H9 (cell line): ENCODE results near the gene RIMBP2. TPM values are rescaled to one million over a fixed set of nuclear protein-coding genes. Genes with fewer than 3 reads are reported as not detected.

ENCODE experiments used
- DNase-seq: peaks from one replicate; pipeline ENCODE4 v3.0.0-alpha.2; 2017
- H2AFZ ChIP-seq: one replicate; pipeline ENCODE4 v1.6.1; 2013; ENCODE audit warnings: mild to moderate bottlenecking, low read length, control low read depth, moderate library complexity
- H2AK5ac ChIP-seq: 2 replicates; pipeline ENCODE4 v1.6.1; 2013; ENCODE audit warnings: low read length, control low read depth, mixed read lengths; ENCODE audit not compliant: insufficient read length
- H2BK120ac ChIP-seq: one replicate; pipeline ENCODE4 v1.6.1; 2013; ENCODE audit warnings: low read depth, mild to moderate bottlenecking, low read length, control low read depth, inconsistent platforms; ENCODE audit not compliant: poor library complexity, severe bottlenecking
- H2BK12ac ChIP-seq: 2 replicates; pipeline ENCODE4 v1.6.1; 2013; ENCODE audit warnings: low read length, control low read depth, mixed read lengths, low read depth; ENCODE audit not compliant: insufficient read length
- H2BK15ac ChIP-seq: 2 replicates; pipeline ENCODE4 v1.6.1; 2013; ENCODE audit warnings: low read depth, low read length, control low read depth
- H2BK20ac ChIP-seq: one replicate; pipeline ENCODE4 v1.6.1; 2013; ENCODE audit warnings: low read depth, mild to moderate bottlenecking, low read length, control low read depth, inconsistent platforms; ENCODE audit not compliant: poor library complexity, severe bottlenecking
- H2BK5ac ChIP-seq: 2 replicates; pipeline ENCODE4 v1.6.1; 2013; ENCODE audit warnings: low read length, control low read depth, mixed read lengths; ENCODE audit not compliant: insufficient read length
- H3K14ac ChIP-seq: 2 replicates; pipeline ENCODE4 v1.6.1; 2013; ENCODE audit warnings: low read length, control low read depth; ENCODE audit not compliant: insufficient read depth
- H3K18ac ChIP-seq: 2 replicates; pipeline ENCODE4 v1.6.1; 2013; ENCODE audit warnings: low read depth, mild to moderate bottlenecking, mixed read lengths, low read length, control low read depth; ENCODE audit not compliant: insufficient read length
- H3K23ac ChIP-seq: 2 replicates; pipeline ENCODE4 v1.6.1; 2013; ENCODE audit warnings: low read length, control low read depth, mixed read lengths, low read depth; ENCODE audit not compliant: insufficient read length
- H3K23me2 ChIP-seq: 2 replicates; pipeline ENCODE4 v1.6.1; 2013; ENCODE audit warnings: low read depth, mild to moderate bottlenecking, mixed read lengths, low read length, control low read depth; ENCODE audit not compliant: insufficient read length, poor library complexity, severe bottlenecking
- H3K27ac ChIP-seq: 2 replicates; pipeline ENCODE4 v1.5.1; 2013; ENCODE audit warnings: low read length, control low read depth, mixed read lengths, low read depth; ENCODE audit not compliant: insufficient read length
- H3K27me3 ChIP-seq: 2 replicates; pipeline ENCODE4 v1.6.1; 2013; ENCODE audit warnings: low read length, control low read depth, inconsistent platforms; ENCODE audit not compliant: insufficient read depth
- H3K4ac ChIP-seq: 2 replicates; pipeline ENCODE4 v1.6.1; 2013; ENCODE audit warnings: low read depth, mild to moderate bottlenecking, control low read depth, inconsistent platforms, low read length, moderate library complexity
- H3K4me1 ChIP-seq: 2 replicates; pipeline ENCODE4 v1.6.1; 2013; ENCODE audit warnings: low read length, control low read depth, inconsistent platforms; ENCODE audit not compliant: insufficient read depth
- H3K4me2 ChIP-seq: 2 replicates; pipeline ENCODE4 v1.6.1; 2013; ENCODE audit warnings: low read length, control low read depth, mixed read lengths; ENCODE audit not compliant: insufficient read length, insufficient read depth
- H3K56ac ChIP-seq: 2 replicates; pipeline ENCODE4 v1.6.1; 2013; ENCODE audit warnings: low read depth, mild to moderate bottlenecking, mixed read lengths, low read length, control low read depth; ENCODE audit not compliant: insufficient read length
- H3K79me1 ChIP-seq: 2 replicates; pipeline ENCODE4 v1.6.1; 2013; ENCODE audit warnings: low read depth, mild to moderate bottlenecking, moderate library complexity, low read length, control low read depth, inconsistent platforms; ENCODE audit not compliant: insufficient read depth, poor library complexity, severe bottlenecking
- H3K79me2 ChIP-seq: 2 replicates; pipeline ENCODE4 v1.6.1; 2013; ENCODE audit warnings: low read length, control low read depth, inconsistent platforms; ENCODE audit not compliant: insufficient read depth
- H3K9ac ChIP-seq: 2 replicates; pipeline ENCODE4 v1.6.1; 2013; ENCODE audit warnings: low read length, control low read depth, mixed read lengths; ENCODE audit not compliant: insufficient read length; ENCODE audit errors: extremely low read depth
- H3K9me3 ChIP-seq: one replicate; pipeline ENCODE4 v1.6.1; 2013; ENCODE audit warnings: low read depth, low read length, inconsistent platforms; ENCODE audit not compliant: control insufficient read depth
- H3T11ph ChIP-seq: one replicate; pipeline ENCODE4 v1.6.1; 2013; ENCODE audit warnings: mild to moderate bottlenecking, low read length, control low read depth, inconsistent platforms
- H4K20me1 ChIP-seq: one replicate; pipeline ENCODE4 v1.6.1; 2013; ENCODE audit not compliant: control insufficient read depth, insufficient read length, insufficient read depth
- H4K5ac ChIP-seq: 2 replicates; pipeline ENCODE4 v1.6.1; 2013; ENCODE audit warnings: low read depth, mild to moderate bottlenecking, mixed read lengths, low read length, control low read depth; ENCODE audit not compliant: insufficient read length
- H4K8ac ChIP-seq: replicated peaks from 2 replicates; pipeline ENCODE4 v1.6.1; 2013; ENCODE audit warnings: low read length, control low read depth, mixed read lengths, low read depth; ENCODE audit not compliant: insufficient read length
- H4K91ac ChIP-seq: 2 replicates; pipeline ENCODE4 v1.6.1; 2013; ENCODE audit warnings: low read depth, mild to moderate bottlenecking, moderate library complexity, mixed read lengths, low read length, control low read depth; ENCODE audit not compliant: insufficient read length
- H3K27ac Mint-ChIP-seq, 3 experiments: 2 replicates in 2 of 3; 3 replicates in 1 of 3; pipeline ENCODE4 v1.8.0; 2020 to 2021; ENCODE audit warnings: mixed read lengths in 3 of 3, mild to moderate bottlenecking in 1 of 3, moderate library complexity in 1 of 3
- H3K27me3 Mint-ChIP-seq: 2 replicates; pipeline ENCODE4 v1.8.0; 2021; ENCODE audit warnings: low read depth, mild to moderate bottlenecking, moderate library complexity, mixed read lengths
- H3K36me3 Mint-ChIP-seq, 3 experiments: 2 replicates in 2 of 3; 3 replicates in 1 of 3; pipeline ENCODE4 v1.8.0; 2020 to 2021; ENCODE audit warnings: low read depth in 3 of 3, mixed read lengths in 3 of 3; ENCODE audit not compliant: insufficient read depth in 1 of 3
- H3K4me1 Mint-ChIP-seq, 2 experiments: 2 replicates each; pipeline ENCODE4 v1.8.0; 2020; ENCODE audit warnings: mixed read lengths in 2 of 2
- H3K4me3 Mint-ChIP-seq, 2 experiments: 2 replicates in 1 of 2; 3 replicates in 1 of 2; pipeline ENCODE4 v1.8.0; 2020 to 2021; ENCODE audit warnings: mild to moderate bottlenecking in 2 of 2, mixed read lengths in 2 of 2, moderate library complexity in 1 of 2
- H3K9me3 Mint-ChIP-seq, 2 experiments: 2 replicates in 1 of 2; 3 replicates in 1 of 2; pipeline ENCODE4 v1.8.0; 2020; ENCODE audit warnings: mild to moderate bottlenecking in 2 of 2, mixed read lengths in 2 of 2, moderate library complexity in 1 of 2
- CTCF ChIP-seq: fragments of 200-600 bp; sonication (generic); conservative IDR thresholded peaks from 3 replicates; pipeline ENCODE4 v1.8.0; 2021; ENCODE audit warnings: antibody characterized with exemption, mild to moderate bottlenecking
- WGBS: extraction: QIAGEN DNeasy Blood & Tissue Kit; methylation state at CpG from one replicate; pipeline ENCODE4 v1.1.7; 2013; ENCODE audit warnings: missing lambda C conversion rate, low lambda C conversion rate, mixed read lengths; ENCODE audit not compliant: insufficient read length; ENCODE audit errors: extremely low coverage; 5-methylcytosine and 5-hydroxymethylcytosine counted together
- total RNA-seq: library from RNA; stranded (reverse); gene quantifications from 2 replicates; pipeline ENCODE4 v1.2.1, GENCODE V29; 2021

The RIMBP2 gene
- total RNA-seq, 1 experiment from 2014 or later: 0.70 TPM

DNA sequence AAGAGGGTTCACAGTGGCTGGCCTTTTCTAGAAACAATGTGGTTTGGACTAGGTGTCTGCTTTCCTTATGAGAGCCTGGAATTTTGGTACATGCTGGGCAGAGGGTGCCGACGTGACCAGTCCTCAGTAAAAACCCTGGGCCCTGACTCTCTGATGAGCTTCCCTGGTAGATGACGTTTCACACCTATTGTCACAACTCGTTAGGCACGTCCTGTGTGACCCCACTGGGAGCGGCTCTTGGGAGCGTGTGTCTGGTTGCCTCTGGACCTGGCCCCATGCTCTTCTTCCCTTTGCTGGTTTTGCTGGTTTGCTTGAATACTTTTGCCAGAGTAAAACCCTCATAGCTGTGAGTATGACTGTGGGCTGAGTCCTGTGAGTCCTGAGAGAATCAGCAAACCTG is 136.9 kb downstream of the RIMBP2 start:
- no peak for TF ChIP-seq CTCF
- no peaks in the 10 kb centered on the region for H3K79me2 ChIP-seq
- no peak overlapping the region for H3K23ac ChIP-seq
- no peaks in the 10 kb centered on the region for H3K27me3 Mint-ChIP-seq
- no peak overlapping the region for H2AFZ ChIP-seq
- no peaks in the 10 kb centered on the region for H3K4me1 ChIP-seq
- H3K27me3 ChIP-seq: no peaks in the 10 kb centered on the region; the same call in 1 of the 2 replicates
- H2BK12ac ChIP-seq: no peak overlapping the region
- H3K9me3 Mint-ChIP-seq: no peaks in the 10 kb centered on the region
- H4K5ac ChIP-seq: no peak overlapping the region
- H4K8ac ChIP-seq: no peak overlapping the region
- H3K27ac Mint-ChIP-seq: no peak overlapping the region
- no peak overlapping the region for H3K18ac ChIP-seq
- no peaks in the 10 kb centered on the region for H3K23me2 ChIP-seq
- H2BK120ac ChIP-seq: no peak overlapping the region
- H3K4ac ChIP-seq: no peak overlapping the region
- no peak overlapping the region for H2AK5ac ChIP-seq
- WGBS: no CpG with 5 or more reads among the region's 7 CpGs
- no peaks in the 10 kb centered on the region for H3K9me3 ChIP-seq
- H3K9ac ChIP-seq: no peak overlapping the region
- H2BK20ac ChIP-seq: no peak overlapping the region
- DNase-seq: no peak
- no peak overlapping the region for H2BK15ac ChIP-seq
- H3K36me3 Mint-ChIP-seq: 0 out of 7 replicates have a peak, but pooled peaks cover 0 to 2% (median 0%) of the 10 kb centered on the region in 3 experiments
- no peak overlapping the region for H4K91ac ChIP-seq
- H4K20me1 ChIP-seq: no peaks in the 10 kb centered on the region
- no peak overlapping the region for H3K14ac ChIP-seq
- H3K27ac ChIP-seq: no peak overlapping the region
- H3K4me1 Mint-ChIP-seq: no peaks in the 10 kb centered on the region
- H3K79me1 ChIP-seq: no peaks in the 10 kb centered on the region
- H3T11ph ChIP-seq: no peak overlapping the region
- H3K56ac ChIP-seq: no peak overlapping the region
- no peak overlapping the region for H2BK5ac ChIP-seq
- H3K4me3 Mint-ChIP-seq: no peak overlapping the region
- no peak overlapping the region for H3K4me2 ChIP-seq
